WERI-Rb-1 (cell line): ENCODE measurements around the gene CPEB1.

Experiments
- DNase-seq: peaks from one replicate; pipeline ENCODE4 v3.0.0-alpha.2; 2020
- H3K27ac ChIP-seq: fragments of 250-450 bp; sonication (Bioruptor Pico); 2 replicates; pipeline ENCODE4 v1.5.1; 2020; ENCODE audit warnings: mild to moderate bottlenecking, moderate library complexity
- H3K27me3 ChIP-seq: fragments of 250-450 bp; sonication (Bioruptor Pico); 2 replicates; pipeline ENCODE4 v1.5.1; 2021; ENCODE audit warnings: mild to moderate bottlenecking, low read depth, moderate library complexity; ENCODE audit not compliant: insufficient read depth, severe bottlenecking
- H3K36me3 ChIP-seq: fragments of 250-450 bp; sonication (Bioruptor Pico); 2 replicates; pipeline ENCODE4 v1.5.1; 2020; ENCODE audit warnings: mild to moderate bottlenecking, moderate library complexity
- H3K4me3 ChIP-seq: 2 replicates; pipeline ENCODE4 v1.5.1; 2011; ENCODE audit warnings: low read depth, mild to moderate bottlenecking, control low read depth, low read length
- H3K9me3 ChIP-seq: fragments of 250-450 bp; sonication (Bioruptor Pico); 2 replicates; pipeline ENCODE4 v1.5.1; 2021; ENCODE audit warnings: mild to moderate bottlenecking, moderate library complexity; ENCODE audit not compliant: severe bottlenecking
- TF ChIP-seq, protein P1 (sequence below): IDR thresholded peaks from 2 replicates; pipeline ENCODE4 v1.5.1; 2011; ENCODE audit warnings: low read depth, mild to moderate bottlenecking, control low read depth, inconsistent platforms, low read length

CPEB1 gene

GRCh38 chr15:82624438-82624837 is 22.7 kb downstream of the CPEB1 start:
- Histone ChIP-seq H3K27me3 (no peaks in the 10 kb centered on the region), H3K27ac (no peak overlapping the region), H3K4me3 (no peak overlapping the region), H3K9me3 (no peaks in the 10 kb centered on the region), H3K36me3 (no peaks in the 10 kb centered on the region)
- no peak for DNase-seq
- TF ChIP-seq, protein P1, sequence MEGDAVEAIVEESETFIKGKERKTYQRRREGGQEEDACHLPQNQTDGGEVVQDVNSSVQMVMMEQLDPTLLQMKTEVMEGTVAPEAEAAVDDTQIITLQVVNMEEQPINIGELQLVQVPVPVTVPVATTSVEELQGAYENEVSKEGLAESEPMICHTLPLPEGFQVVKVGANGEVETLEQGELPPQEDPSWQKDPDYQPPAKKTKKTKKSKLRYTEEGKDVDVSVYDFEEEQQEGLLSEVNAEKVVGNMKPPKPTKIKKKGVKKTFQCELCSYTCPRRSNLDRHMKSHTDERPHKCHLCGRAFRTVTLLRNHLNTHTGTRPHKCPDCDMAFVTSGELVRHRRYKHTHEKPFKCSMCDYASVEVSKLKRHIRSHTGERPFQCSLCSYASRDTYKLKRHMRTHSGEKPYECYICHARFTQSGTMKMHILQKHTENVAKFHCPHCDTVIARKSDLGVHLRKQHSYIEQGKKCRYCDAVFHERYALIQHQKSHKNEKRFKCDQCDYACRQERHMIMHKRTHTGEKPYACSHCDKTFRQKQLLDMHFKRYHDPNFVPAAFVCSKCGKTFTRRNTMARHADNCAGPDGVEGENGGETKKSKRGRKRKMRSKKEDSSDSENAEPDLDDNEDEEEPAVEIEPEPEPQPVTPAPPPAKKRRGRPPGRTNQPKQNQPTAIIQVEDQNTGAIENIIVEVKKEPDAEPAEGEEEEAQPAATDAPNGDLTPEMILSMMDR = no peak

- TF ChIP-seq, protein P1 = no peak
- Histone ChIP-seq H3K36me3 (no peaks in the 10 kb centered on the region), H3K27me3 (no peaks in the 10 kb centered on the region), H3K4me3 (no peak overlapping the region), H3K27ac (no peak overlapping the region), H3K9me3 (no peaks in the 10 kb centered on the region)
- no peak for DNase-seq
Measured at GRCh38 chr15:82624008-82624407, 23.2 kb downstream of the CPEB1 start.

- Histone ChIP-seq H3K9me3 (no peaks in the 10 kb centered on the region), H3K27ac (no peak overlapping the region), H3K4me3 (no peak overlapping the region), H3K36me3 (no peaks in the 10 kb centered on the region), H3K27me3 (no peaks in the 10 kb centered on the region)
- TF ChIP-seq, protein P1 = peak; percentile 62
- peak; percentile 18 for DNase-seq
Measured at GRCh38 chr15:82621970-82622369, 25.2 kb downstream of the CPEB1 start.

GRCh38 chr15:82613747-82614146 is 33.4 kb downstream of the CPEB1 start:
- Histone ChIP-seq H3K9me3 (no peaks in the 10 kb centered on the region), H3K4me3 (no peak overlapping the region), H3K27me3 (no peaks in the 10 kb centered on the region), H3K36me3 (no peaks in the 10 kb centered on the region), H3K27ac (no peak overlapping the region)
- no peak for DNase-seq
- TF ChIP-seq, protein P1 = no peak

GRCh38 chr15:82611348-82611747 is 35.8 kb downstream of the CPEB1 start:
- H3K36me3 ChIP-seq = no peaks in the 10 kb centered on the region
- DNase-seq = no peak

DNA sequence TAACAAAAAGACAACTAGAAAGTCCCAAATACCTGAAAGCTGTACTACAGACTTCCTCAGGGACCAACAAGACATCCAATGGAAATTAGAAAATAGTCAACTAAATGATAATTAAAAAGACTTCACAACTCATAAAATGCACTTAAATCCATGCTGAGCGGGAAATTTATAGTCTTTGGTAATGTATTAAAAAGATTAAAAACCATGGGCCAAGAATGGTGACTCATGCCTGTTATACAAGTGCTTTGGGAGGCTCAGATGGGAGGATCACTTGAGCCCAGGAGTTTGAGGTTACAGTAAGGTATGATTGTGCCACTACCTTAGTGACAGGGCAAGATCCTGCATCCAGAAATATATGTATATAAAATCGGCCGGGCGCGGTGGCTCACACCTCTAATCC is 45.0 kb downstream of the CPEB1 start:
- Histone ChIP-seq H3K4me3 (no peak overlapping the region), H3K27me3 (no peaks in the 10 kb centered on the region), H3K27ac (no peak overlapping the region), H3K9me3 (no peaks in the 10 kb centered on the region), H3K36me3 (no peaks in the 10 kb centered on the region)
- DNase-seq = no peak
- TF ChIP-seq, protein P1 = no peak

More at GRCh38 chr15:82611348-82611747, 35.8 kb downstream of the CPEB1 start:
- TF ChIP-seq, protein P1 = no peak
- Histone ChIP-seq H3K27ac (no peak overlapping the region), H3K9me3 (no peaks in the 10 kb centered on the region), H3K27me3 (no peaks in the 10 kb centered on the region), H3K4me3 (no peak overlapping the region)
